GM12892 (cell line): ENCODE data around the gene ABLIM1.

Experiments used
- POLR2A ChIP-seq: IDR thresholded peaks from 2 replicates; pipeline ENCODE4 v1.6.1; 2011; ENCODE audit warnings: low read depth, low read length, control low read depth
- POLR2AphosphoS5 ChIP-seq: IDR thresholded peaks from 2 replicates; pipeline ENCODE4 v1.6.1; 2011; ENCODE audit warnings: low read depth, low read length, control low read depth

GRCh38 chr10:114486938-114487814 lies 170.9 kb downstream of the ABLIM1 start:
- TF ChIP-seq POLR2A (no peak), POLR2AphosphoS5 (no peak)
